ENCODE measurements around the gene TCP11L2. TPM values are rescaled to one million over a fixed set of nuclear protein-coding genes. Genes with fewer than 3 reads are reported as not detected.
A peak's percentile ranks its signal among the peaks of the same experiment; 100 is the strongest.

The TCP11L2 gene
- total and polyA plus RNA-seq, 2 of the 8 experiments (the other 6 are each of a cell fraction or from before 2014, with no cell fraction given): 2.1 to 7.1 TPM

DNA sequence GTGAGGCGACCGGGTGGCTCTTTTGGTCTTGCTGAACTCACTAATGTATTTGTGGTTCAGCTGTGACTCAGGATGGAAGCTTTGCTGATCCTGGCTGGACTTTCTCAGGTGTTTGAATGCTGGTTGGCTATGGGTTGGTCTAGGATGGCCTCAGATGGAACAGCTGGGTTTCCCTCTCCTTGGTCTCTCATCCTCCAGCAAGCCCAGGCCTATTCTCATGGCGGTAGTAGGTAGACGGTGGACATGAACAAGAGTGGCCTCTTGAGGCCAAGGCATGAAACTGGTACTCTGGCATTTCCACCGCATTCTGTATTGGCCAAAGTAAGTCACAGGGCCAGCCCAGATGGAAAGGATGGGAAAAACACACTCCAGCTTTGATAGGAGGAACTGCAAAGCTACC lies 43.2 kb downstream of the TCP11L2 start (continued):
- TF ChIP-seq, protein P1, sequence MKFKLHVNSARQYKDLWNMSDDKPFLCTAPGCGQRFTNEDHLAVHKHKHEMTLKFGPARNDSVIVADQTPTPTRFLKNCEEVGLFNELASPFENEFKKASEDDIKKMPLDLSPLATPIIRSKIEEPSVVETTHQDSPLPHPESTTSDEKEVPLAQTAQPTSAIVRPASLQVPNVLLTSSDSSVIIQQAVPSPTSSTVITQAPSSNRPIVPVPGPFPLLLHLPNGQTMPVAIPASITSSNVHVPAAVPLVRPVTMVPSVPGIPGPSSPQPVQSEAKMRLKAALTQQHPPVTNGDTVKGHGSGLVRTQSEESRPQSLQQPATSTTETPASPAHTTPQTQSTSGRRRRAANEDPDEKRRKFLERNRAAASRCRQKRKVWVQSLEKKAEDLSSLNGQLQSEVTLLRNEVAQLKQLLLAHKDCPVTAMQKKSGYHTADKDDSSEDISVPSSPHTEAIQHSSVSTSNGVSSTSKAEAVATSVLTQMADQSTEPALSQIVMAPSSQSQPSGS (IDR thresholded peaks at IDR 0.05; ENCODE audit: low read length): no peak
- TF ChIP-seq KDM4A (IDR thresholded peaks at IDR 0.05; ENCODE audit: low read depth, low read length, severe bottlenecking) (no peak), NANOG (IDR thresholded peaks at IDR 0.05; ENCODE audit: insufficient read depth, low read depth, low read length, poor library complexity, severe bottlenecking) (no peak), RAD21 (IDR thresholded peaks at IDR 0.05 in 1 of 2, conservative IDR thresholded peaks at IDR 0.05 in 1 of 2; ENCODE audit: low read depth in 2 of 2, low read length in 2 of 2) (peak; percentile 73 to 77), CHD2 (IDR thresholded peaks at IDR 0.05; ENCODE audit: low read length) (no peak), YY1 (IDR thresholded peaks at IDR 0.05; ENCODE audit: low read depth, low read length) (peak; percentile 66; the same call in 1 of the 2 replicates), KDM5A (IDR thresholded peaks at IDR 0.05; ENCODE audit: low read length) (no peak), SIRT6 (IDR thresholded peaks at IDR 0.05; ENCODE audit: low read length) (no peak), TBP (IDR thresholded peaks at IDR 0.05; ENCODE audit: low read depth, low read length) (no peak), ZNF274 (IDR thresholded peaks at IDR 0.05; ENCODE audit: borderline replicate concordance, extremely low read depth, low read length) (no peak), SIN3A (conservative IDR thresholded peaks at IDR 0.05 in 1 of 2, IDR thresholded peaks at IDR 0.05 in 1 of 2; ENCODE audit: low read depth in 1 of 2, low read length in 2 of 2) (no peak), TAF7 (optimal IDR thresholded peaks at IDR 0.05; ENCODE audit: borderline replicate concordance, low read depth, low read length) (no peak), RNF2 (IDR thresholded peaks at IDR 0.05; ENCODE audit: borderline replicate concordance, low read depth, low read length, missing control alignments, poor library complexity, severe bottlenecking) (no peak), RFX5 (IDR thresholded peaks at IDR 0.05; ENCODE audit: borderline replicate concordance, low read depth, low read length) (no peak), RBBP5 (IDR thresholded peaks at IDR 0.05; ENCODE audit: borderline replicate concordance, low read depth, low read length) (no peak)
